Activated T-helper 2 cell treated with anti-CD3 and anti-CD28 coated beads, Interferon-gamma antibody, Interleukin-2, Interleukin-4, amounts not matched to agents 10 μg/mL and 5 μg/mL and 100 μg/mL, durations not matched to agents 14 hours and 24 hours and 36 hours (primary cell): ENCODE data around the gene UCHL5. TPM values are rescaled to one million over a fixed set of nuclear protein-coding genes. Genes with fewer than 3 reads are reported as not detected.
A peak's percentile ranks its signal among the peaks of the same experiment; 100 is the strongest.

ENCODE experiments used
- DNase-seq: peaks from one replicate; pipeline ENCODE4 v3.0.0; 2021; ENCODE audit warnings: low spot score
- H3K27ac Mint-ChIP-seq: one replicate; pipeline ENCODE4 v1.8.0; 2021; ENCODE audit warnings: mixed read lengths
- H3K27me3 Mint-ChIP-seq: one replicate; pipeline ENCODE4 v1.8.0; 2021; ENCODE audit warnings: low read depth, mixed read lengths
- H3K36me3 Mint-ChIP-seq: one replicate; pipeline ENCODE4 v1.8.0; 2021; ENCODE audit warnings: low read depth, mixed read lengths
- H3K4me1 Mint-ChIP-seq: one replicate; pipeline ENCODE4 v1.8.0; 2021; ENCODE audit warnings: low read depth, mixed read lengths
- H3K4me3 Mint-ChIP-seq: one replicate; pipeline ENCODE4 v1.8.0; 2021; ENCODE audit warnings: low read depth, mild to moderate bottlenecking, moderate library complexity, mixed read lengths
- H3K9me3 Mint-ChIP-seq: one replicate; pipeline ENCODE4 v1.8.0; 2021; ENCODE audit warnings: mixed read lengths
- intact Hi-C: fragments of 100-400 bp; cut with micrococcal nuclease; formaldehyde crosslinking; loops from one replicate; pipeline ENCODE4 v1.15.1; 2023
- total RNA-seq: library from RNA; stranded (reverse); gene quantifications from 2 replicates; pipeline ENCODE4 v1.2.3, GENCODE V29; 2022

The UCHL5 gene, protein sequence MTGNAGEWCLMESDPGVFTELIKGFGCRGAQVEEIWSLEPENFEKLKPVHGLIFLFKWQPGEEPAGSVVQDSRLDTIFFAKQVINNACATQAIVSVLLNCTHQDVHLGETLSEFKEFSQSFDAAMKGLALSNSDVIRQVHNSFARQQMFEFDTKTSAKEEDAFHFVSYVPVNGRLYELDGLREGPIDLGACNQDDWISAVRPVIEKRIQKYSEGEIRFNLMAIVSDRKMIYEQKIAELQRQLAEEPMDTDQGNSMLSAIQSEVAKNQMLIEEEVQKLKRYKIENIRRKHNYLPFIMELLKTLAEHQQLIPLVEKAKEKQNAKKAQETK
- 77.6 and 78.5 TPM in 2 replicates for total RNA-seq

DNA sequence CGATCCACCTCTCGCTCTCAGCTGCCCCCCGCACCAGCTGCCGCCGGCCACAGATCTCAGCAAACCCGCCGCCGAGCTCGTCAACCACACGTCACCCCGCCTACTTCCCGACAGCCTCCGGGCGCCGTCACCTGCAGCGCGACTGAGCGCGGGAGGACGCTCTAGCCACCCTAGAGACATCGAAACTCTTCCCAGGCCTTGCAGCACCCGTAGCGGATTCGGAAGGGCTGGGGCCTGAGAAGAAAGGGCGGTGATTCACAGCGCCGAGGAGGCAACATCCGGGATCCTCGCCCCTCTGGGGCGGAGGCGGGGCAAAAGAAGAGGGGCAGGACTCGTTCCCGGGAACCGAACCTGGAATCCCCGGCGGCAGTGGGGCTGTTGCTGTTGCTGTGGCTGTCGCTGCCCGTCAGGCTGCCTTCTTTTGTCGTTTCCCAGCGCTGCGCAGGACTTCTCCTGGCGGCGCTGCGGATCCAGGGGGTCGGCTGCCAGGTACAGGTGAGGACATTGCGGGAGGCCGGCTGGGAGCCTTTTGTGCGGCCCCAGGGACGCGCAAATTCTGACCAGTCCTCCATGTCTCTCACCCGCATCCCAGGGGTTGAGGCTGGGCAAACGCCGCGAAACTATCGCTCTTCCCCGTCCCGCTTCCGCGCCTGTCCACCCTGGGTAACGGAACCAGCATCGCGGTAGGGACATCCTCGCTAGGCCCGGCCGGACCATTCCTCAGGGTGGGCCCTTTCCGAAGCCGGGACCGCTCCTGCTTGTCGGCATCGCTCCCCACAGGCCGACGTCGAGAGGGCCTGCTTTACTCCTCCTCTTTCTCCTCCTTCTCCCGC lies at the start of gene UCHL5, which contains the start of gene RO60:
Gene UCHL5 (minus strand): TSS at position 79 of the 833 bp plus-strand sequence. CDS start 100 bp downstream, outside the sequence.
Gene RO60 (plus strand): TSS at position 331 of the 833 bp plus-strand sequence. CDS start 9,443 bp downstream, outside the sequence.
- intact Hi-C loops, result loop anchor here (1.0 to 5.0 kb wide), 4 partner anchors 46 to 522 kb away; partner anchors contain the start of genes CDC73 and GLRX2
- Mint-ChIP-seq H3K36me3 (peaks cover 47% of the 10 kb centered on the region), H3K4me1 (peaks cover 47% of the 10 kb centered on the region)

GRCh38 chr1:193108471-193108870 lies 49.3 kb upstream of the UCHL5 start:
- no peak overlapping the region for H3K4me3 Mint-ChIP-seq
- no peaks in the 10 kb centered on the region for H3K9me3 Mint-ChIP-seq
- no peak for DNase-seq
- peaks cover 12% of the 10 kb centered on the region for H3K4me1 Mint-ChIP-seq
- H3K36me3 Mint-ChIP-seq, result no peaks in the 10 kb centered on the region
- H3K27me3 Mint-ChIP-seq, result peaks cover 7% of the 10 kb centered on the region
- intact Hi-C loops, result loop anchor here (5.0 kb wide), 1 partner anchor 301 kb away; the partner anchor contains the start of gene RGS2
- H3K27ac Mint-ChIP-seq, result no peak overlapping the region

More for the DNA sequence above, at the start of gene UCHL5, which contains the start of gene RO60:
- H3K27ac Mint-ChIP-seq, result peak within 1 kb of the TSS; percentile 99
- DNase-seq, result peak; percentile 95
- no peaks in the 10 kb centered on the region for H3K27me3 Mint-ChIP-seq
- H3K4me3 Mint-ChIP-seq, result peak within 1 kb of the TSS; percentile 98
- no peaks in the 10 kb centered on the region for H3K9me3 Mint-ChIP-seq

GRCh38 chr1:193105821-193106177 lies 46.6 kb upstream of the UCHL5 start:
- Mint-ChIP-seq H3K9me3 (no peaks in the 10 kb centered on the region), H3K4me3 (peak overlapping the region; percentile 85), H3K4me1 (peaks cover 17% of the 10 kb centered on the region), H3K27ac (peak overlapping the region; percentile 71), H3K27me3 (peaks cover 5% of the 10 kb centered on the region), H3K36me3 (peaks cover 9% of the 10 kb centered on the region)
- intact Hi-C loops, result loop anchor here (1.0 to 5.0 kb wide), 3 partner anchors 17 to 298 kb away; partner anchors contain the start of genes CDC73, RGS2, RO60 and UCHL5
- no peak for DNase-seq

- Mint-ChIP-seq H3K4me3 (peak within 1 kb of the TSS; percentile 88), H3K36me3 (peaks cover 15% of the 10 kb centered on the region), H3K9me3 (no peaks in the 10 kb centered on the region), H3K4me1 (peaks cover 17% of the 10 kb centered on the region), H3K27ac (peak within 1 kb of the TSS; percentile 71), H3K27me3 (peaks cover 5% of the 10 kb centered on the region)
- intact Hi-C loops, result loop anchor here (1.0 to 5.0 kb wide), 3 partner anchors 17 to 298 kb away; partner anchors contain the start of genes CDC73, RGS2, RO60 and UCHL5
- peak; percentile 38 for DNase-seq
These were observed 46.0 kb upstream of the UCHL5 start, which contains the start of gene GLRX2 for GRCh38 chr1:193104907-193105820. TSS of gene GLRX2 (minus strand) at chr1:193105414. CDS start at chr1:193105382, 32 bp downstream.

GRCh38 chr1:193104502-193104906 lies 45.3 kb upstream of the UCHL5 start:
- intact Hi-C loops, result no loop called here

GRCh38 chr1:193103759-193104501 lies 44.8 kb upstream of the UCHL5 start:
- DNase-seq, result no peak
- peak overlapping the region; percentile 57 for H3K27ac Mint-ChIP-seq
- H3K36me3 Mint-ChIP-seq, result peaks cover 23% of the 10 kb centered on the region

More at GRCh38 chr1:193104502-193104906, 45.3 kb upstream of the UCHL5 start:
- H3K27me3 Mint-ChIP-seq, result peaks cover 5% of the 10 kb centered on the region
- H3K4me3 Mint-ChIP-seq, result peak overlapping the region; percentile 88
- peaks cover 22% of the 10 kb centered on the region for H3K36me3 Mint-ChIP-seq
- DNase-seq, result no peak
- H3K27ac Mint-ChIP-seq, result peak overlapping the region; percentile 66
- no peaks in the 10 kb centered on the region for H3K9me3 Mint-ChIP-seq
- H3K4me1 Mint-ChIP-seq, result peaks cover 17% of the 10 kb centered on the region

GRCh38 chr1:193102662-193103061 lies 43.5 kb upstream of the UCHL5 start:
- H3K27ac Mint-ChIP-seq, result no peak overlapping the region
- intact Hi-C loops, result no loop called here

More at GRCh38 chr1:193103759-193104501, 44.8 kb upstream of the UCHL5 start:
- peaks cover 17% of the 10 kb centered on the region for H3K4me1 Mint-ChIP-seq
- intact Hi-C loops, result no loop called here
- peak overlapping the region; percentile 88 for H3K4me3 Mint-ChIP-seq
- H3K27me3 Mint-ChIP-seq, result peaks cover 5% of the 10 kb centered on the region
- H3K9me3 Mint-ChIP-seq, result no peaks in the 10 kb centered on the region

DNA sequence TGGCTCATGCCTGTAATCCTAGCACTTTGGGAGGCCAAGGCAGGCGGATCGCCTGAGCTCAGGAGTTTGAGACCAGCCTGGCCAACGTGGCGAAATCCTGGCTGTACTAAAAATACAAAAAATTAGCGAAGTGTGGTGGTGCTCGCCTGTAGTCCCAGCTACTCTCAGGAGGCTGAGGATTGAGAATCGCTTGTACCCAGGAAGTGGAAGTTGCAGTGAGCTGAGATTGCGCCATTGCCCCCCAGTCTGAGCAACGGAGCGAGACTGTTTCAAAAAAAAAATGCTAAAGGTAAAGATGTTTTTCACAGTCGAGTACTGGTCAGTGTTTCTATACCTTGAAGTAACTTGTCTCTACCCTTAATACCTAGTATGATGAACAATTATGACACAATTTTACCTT lies 35.0 kb upstream of the UCHL5 start:
- Mint-ChIP-seq H3K36me3 (peaks cover 41% of the 10 kb centered on the region), H3K4me3 (no peak overlapping the region), H3K27me3 (no peaks in the 10 kb centered on the region), H3K9me3 (no peaks in the 10 kb centered on the region), H3K4me1 (no peaks in the 10 kb centered on the region), H3K27ac (no peak overlapping the region)
- intact Hi-C loops, result no loop called here
- DNase-seq, result no peak

More at GRCh38 chr1:193102662-193103061, 43.5 kb upstream of the UCHL5 start:
- DNase-seq, result no peak
- no peak overlapping the region for H3K4me3 Mint-ChIP-seq
- H3K4me1 Mint-ChIP-seq, result peaks cover 17% of the 10 kb centered on the region
- H3K9me3 Mint-ChIP-seq, result no peaks in the 10 kb centered on the region
- peaks cover 27% of the 10 kb centered on the region for H3K36me3 Mint-ChIP-seq
- no peaks in the 10 kb centered on the region for H3K27me3 Mint-ChIP-seq

GRCh38 chr1:193090865-193091264 lies 31.7 kb upstream of the UCHL5 start:
- peaks cover 29% of the 10 kb centered on the region for H3K36me3 Mint-ChIP-seq
- no peaks in the 10 kb centered on the region for H3K9me3 Mint-ChIP-seq
- intact Hi-C loops, result no loop called here

GRCh38 chr1:193087893-193088292 lies 28.7 kb upstream of the UCHL5 start:
- intact Hi-C loops, result no loop called here
- Mint-ChIP-seq H3K27me3 (no peaks in the 10 kb centered on the region), H3K9me3 (no peaks in the 10 kb centered on the region), H3K27ac (no peak overlapping the region), H3K4me1 (no peaks in the 10 kb centered on the region), H3K36me3 (peaks cover 34% of the 10 kb centered on the region), H3K4me3 (no peak overlapping the region)
- no peak for DNase-seq

More at GRCh38 chr1:193090865-193091264, 31.7 kb upstream of the UCHL5 start:
- H3K4me1 Mint-ChIP-seq, result no peaks in the 10 kb centered on the region
- H3K27ac Mint-ChIP-seq, result no peak overlapping the region
- no peaks in the 10 kb centered on the region for H3K27me3 Mint-ChIP-seq
- no peak overlapping the region for H3K4me3 Mint-ChIP-seq
- DNase-seq, result no peak

GRCh38 chr1:193086342-193086741 lies 27.2 kb upstream of the UCHL5 start:
- Mint-ChIP-seq H3K27ac (no peak overlapping the region), H3K4me3 (no peak overlapping the region), H3K4me1 (no peaks in the 10 kb centered on the region), H3K9me3 (no peaks in the 10 kb centered on the region), H3K36me3 (peaks cover 44% of the 10 kb centered on the region), H3K27me3 (no peaks in the 10 kb centered on the region)
- intact Hi-C loops, result no loop called here
- DNase-seq, result no peak
